Pancreas (tissue), 10 donors: Measurements from ENCODE around the gene RAD9A. TPM values are rescaled to one million over a fixed set of nuclear protein-coding genes. Genes with fewer than 3 reads are reported as not detected.

Experiments
- ATAC-seq, 4 donors: fragments of 200-7000 bp; cut with Tn5 transposase; one replicate each; pipeline versions ENCODE4 v1.8.0 to v1.9.1; 2020; ENCODE audit warnings: mild to moderate bottlenecking in 4 of 4, moderate library complexity in 4 of 4
- DNase-seq, 6 donors: peaks; one replicate each; pipeline ENCODE4 v3.0.0-alpha.2; 2020
- FAIRE-seq: peaks from 2 replicates; lab custom pipeline; 2012; peaks lifted over from hg19 to GRCh38; lab: Jason Lieb, UNC
- H3K27ac ChIP-seq, 4 donors: fragments of 200-600 bp; sonication (generic); 1 replicate in 3 of 4; 2 replicates in 1 of 4; pipeline versions ENCODE4 v1.5.0 to v1.8.0; 2020
- H3K27me3 ChIP-seq, 4 donors: fragments of 200-600 bp; one replicate each; pipeline ENCODE4 v1.8.0; 2021
- H3K36me3 ChIP-seq, 3 donors: fragments of 200-600 bp; sonication (generic) in 1 of 3; one replicate each; pipeline versions ENCODE4 v1.5.0 to v1.8.0; 2020 to 2021
- H3K4me1 ChIP-seq, 3 donors: fragments of 200-600 bp; one replicate each; pipeline ENCODE4 v1.8.0; 2021
- H3K4me3 ChIP-seq, 4 donors: fragments of 200-600 bp; sonication (generic) in 2 of 4; one replicate each; pipeline versions ENCODE4 v1.5.0 to v1.8.0; 2020 to 2021
- H3K9me3 ChIP-seq, 4 donors: fragments of 200-600 bp; one replicate each; pipeline ENCODE4 v1.8.0; 2021
- CTCF ChIP-seq, 4 donors: fragments of 200-600 bp; sonication (generic) in 3 of 4; IDR thresholded peaks; one replicate each; pipeline versions ENCODE4 v1.5.0 to v1.8.0; 2021; ENCODE audit warnings: antibody characterized with exemption in 4 of 4
- WGBS, 2 donors: extraction: QIAGEN DNeasy Blood & Tissue Kit; methylation state at CpG; one replicate each; pipeline ENCODE4 v1.1.7; 2013; 5-methylcytosine and 5-hydroxymethylcytosine counted together
- intact Hi-C, 3 donors: fragments of 100-400 bp; cut with DNase I; formaldehyde crosslinking; loops; one replicate each; pipeline versions ENCODE4 v1.11.1 to v1.14.2; 2022
- polyA plus RNA-seq, 2 donors: library from polyadenylated mRNA; stranded (reverse); fragments of 200-250 nt; gene quantifications; one replicate each; pipeline ENCODE4 v1.2.3, GENCODE V29; 2013
- total RNA-seq, 6 donors: library from RNA; stranded (reverse); fragmentation: NEBNext Ultra II Directional in 4 of 6; extraction: Animal tissue kit (Norgen Biotek cat#: 25700) in 4 of 6; gene quantifications; one replicate each; pipeline versions ENCODE4 v1.2.1 to v1.2.4, GENCODE V29; 2021 to 2023
- donor health status: healthy with polysubstance abuse.
- donor health status: DM: no; HTN: no; CAD: no; lungs with moderate emphysema.
- donor health status: DM: no; HTN: no; CAD: no.
- donor health status: control.
- donor health status: control.
- donor health status: Bipolar disorder and iron deficiency.
- donor health status: DM: yes; HTN: yes; CAD: no.
- donor health status: DM: no; HTN: no; CAD: no.
- donor health status: DM: no; HTN: no; CAD: no.
- donor health status: DM: yes; HTN: yes; CAD: no.

RAD9A gene
- total and polyA plus RNA-seq, 8 donors: 9.4 to 45.2 (median 15.0) TPM

GRCh38 chr11:67412495-67413179 is 20.9 kb downstream of the RAD9A start:
- H3K27ac ChIP-seq: no peak overlapping the region
- no peak overlapping the region for H3K4me3 ChIP-seq
- no peak for TF ChIP-seq CTCF (IDR thresholded peaks at IDR 0.05)
- intact Hi-C loops: loop anchor here in 1 of 3 donors (10.0 kb wide), 1 partner anchor 92 kb away; the partner anchor contains the start of genes CDK2AP2 and PITPNM1
- DNase-seq (peak in 1 of 6 donors; percentile 68), FAIRE-seq (no peak), ATAC-seq (no peak)
- H3K27me3 ChIP-seq: no peaks in the 10 kb centered on the region
- peaks cover 0 to 2% (median 0%) of the 10 kb centered on the region in 3 donors for H3K4me1 ChIP-seq
- no peaks in the 10 kb centered on the region for H3K36me3 ChIP-seq
- 33 to 43% methylated on average over 9 of the region's 9 CpGs for WGBS, 2 donors
- no peaks in the 10 kb centered on the region for H3K9me3 ChIP-seq

- no peaks in the 10 kb centered on the region for H3K36me3 ChIP-seq
- WGBS, 2 donors: 36 to 39% methylated on average over 2 of the region's 2 CpGs
Observed at GRCh38 chr11:67413266-67413849, 21.6 kb downstream of the RAD9A start.

GRCh38 chr11:67415501-67416304 is 23.9 kb downstream of the RAD9A start, which contains the start of gene CARNS1:
CARNS1 (plus strand) TSS chr11:67415678; CDS start chr11:67416200, 522 bp downstream.
- WGBS, 2 donors: 2 to 5% methylated on average over 22 to 67 of the region's 67 CpGs

More at GRCh38 chr11:67413266-67413849, 21.6 kb downstream of the RAD9A start:
- Histone ChIP-seq H3K27me3 (no peaks in the 10 kb centered on the region), H3K4me1 (peaks cover 0 to 2% (median 0%) of the 10 kb centered on the region in 3 donors), H3K27ac (no peak overlapping the region), H3K9me3 (no peaks in the 10 kb centered on the region), H3K4me3 (no peak overlapping the region)
- no peak for TF ChIP-seq CTCF (IDR thresholded peaks at IDR 0.05)
- ATAC-seq (no peak), DNase-seq (no peak), FAIRE-seq (no peak)
- intact Hi-C loops: loop anchor here in 1 of 3 donors (10.0 kb wide), 1 partner anchor 91 kb away; the partner anchor contains the start of genes CDK2AP2 and PITPNM1

More at GRCh38 chr11:67415501-67416304, 23.9 kb downstream of the RAD9A start, which contains the start of gene CARNS1:
- Histone ChIP-seq H3K36me3 (no peaks in the 10 kb centered on the region), H3K4me3 (peak within 1 kb of the TSS; percentile 12 to 44 (median 28)), H3K4me1 (peaks cover 0 to 14% (median 13%) of the 10 kb centered on the region in 3 donors), H3K9me3 (no peaks in the 10 kb centered on the region), H3K27me3 (no peaks in the 10 kb centered on the region), H3K27ac (no peak within 1 kb of the TSS)
- TF ChIP-seq CTCF (IDR thresholded peaks at IDR 0.05): no peak
- DNase-seq (peak in 4 of 6 donors; percentile 46 to 86 (median 63)), ATAC-seq (peak in 2 of 4 donors; percentile 18 to 34), FAIRE-seq (no peak)
- intact Hi-C loops: loop anchor here in 1 of 3 donors (10.0 kb wide), 1 partner anchor 89 kb away; the partner anchor contains the start of genes CDK2AP2 and PITPNM1
